Peyer's patch (tissue), 4 donors: ENCODE results near the gene TBL2. TPM values are rescaled to one million over a fixed set of nuclear protein-coding genes. Genes with fewer than 3 reads are reported as not detected.

Source experiments
- DNase-seq, 3 donors: peaks; one replicate each; pipeline ENCODE4 v3.0.0-alpha.2; 2017 to 2019
- H3K27ac ChIP-seq, 4 donors: fragments of 200-600 bp; sonication (generic); one replicate each; pipeline ENCODE4 v1.5.1; 2016 to 2019
- H3K27me3 ChIP-seq, 2 donors: fragments of 200-600 bp; sonication (generic); one replicate each; pipeline ENCODE4 v1.5.1; 2019
- H3K36me3 ChIP-seq, 3 donors: fragments of 200-600 bp; sonication (generic); one replicate each; pipeline ENCODE4 v1.5.1; 2016 to 2019
- H3K4me1 ChIP-seq, 4 donors: fragments of 200-600 bp; sonication (generic); one replicate each; pipeline ENCODE4 v1.5.1; 2016 to 2019
- H3K4me3 ChIP-seq, 4 donors: fragments of 200-600 bp; sonication (generic); 1 replicate in 3 of 4; 2 replicates in 1 of 4; pipeline ENCODE4 v1.5.1; 2016 to 2019; ENCODE audit warnings: mild to moderate bottlenecking in 1 of 4
- H3K9me3 ChIP-seq, 4 donors: fragments of 200-600 bp; sonication (generic); one replicate each; pipeline ENCODE4 v1.5.1; 2016 to 2019; ENCODE audit warnings: mild to moderate bottlenecking in 1 of 4
- CTCF ChIP-seq, 6 experiments: fragments of 450-650 bp in 4 of 6; fragments of 200-600 bp in 2 of 6; sonication (generic) in 1 of 6; IDR thresholded peaks; one replicate each; pipeline ENCODE4 v1.5.1; 2017 to 2019; ENCODE audit warnings: antibody characterized with exemption in 6 of 6, mild to moderate bottlenecking in 3 of 6, moderate library complexity in 1 of 6
- POLR2A ChIP-seq, 2 donors: fragments of 450-650 bp; IDR thresholded peaks; one replicate each; pipeline ENCODE4 v1.5.1; 2017; ENCODE audit warnings: antibody characterized with exemption in 2 of 2, mild to moderate bottlenecking in 2 of 2, moderate library complexity in 2 of 2
- total RNA-seq, 4 donors: library from RNA; depleted of rRNA; stranded (reverse); fragments of >200 nt; gene quantifications; one replicate each; pipeline ENCODE4 v1.1.0, GENCODE V29; 2016

The TBL2 gene
- total RNA-seq, 4 donors from 2014 or later: 35.6 to 61.9 (median 46.1) TPM

GRCh38 chr7:73521636-73522104 is 56.7 kb downstream of the TBL2 start:
- H3K36me3 ChIP-seq: peaks cover 0 to 6% (median 0%) of the 10 kb centered on the region in 3 donors
- TF ChIP-seq POLR2A (IDR thresholded peaks at IDR 0.05) (no peak), CTCF (IDR thresholded peaks at IDR 0.05) (no peak)
- peak overlapping the region; percentile 86 to 97 (median 97) for H3K27ac ChIP-seq
- H3K4me3 ChIP-seq: peak overlapping the region; percentile 74 to 100 (median 94)
- DNase-seq: peak in 1 of 3 donors; percentile 55
- no peaks in the 10 kb centered on the region for H3K9me3 ChIP-seq
- peaks cover 0 to 28% (median 14%) of the 10 kb centered on the region in 4 donors for H3K4me1 ChIP-seq
- no peaks in the 10 kb centered on the region for H3K27me3 ChIP-seq

- H3K36me3 ChIP-seq: peaks cover 0 to 13% (median 0%) of the 10 kb centered on the region in 3 donors
- H3K27ac ChIP-seq: peak overlapping the region; percentile 86 to 97 (median 97)
- H3K4me3 ChIP-seq: peak overlapping the region; percentile 74 to 100 (median 94)
- TF ChIP-seq POLR2A (IDR thresholded peaks at IDR 0.05) (no peak), CTCF (IDR thresholded peaks at IDR 0.05) (no peak)
- peaks cover 0 to 28% (median 11%) of the 10 kb centered on the region in 4 donors for H3K4me1 ChIP-seq
- no peak for DNase-seq
- no peaks in the 10 kb centered on the region for H3K27me3 ChIP-seq
- H3K9me3 ChIP-seq: no peaks in the 10 kb centered on the region
These were observed 57.4 kb downstream of the TBL2 start for GRCh38 chr7:73520673-73521635.

- H3K27me3 ChIP-seq: no peaks in the 10 kb centered on the region
- H3K4me3 ChIP-seq: peak overlapping the region; percentile 74 to 100 (median 94)
- H3K4me1 ChIP-seq: peaks cover 0 to 28% (median 9%) of the 10 kb centered on the region in 4 donors
- no peak for DNase-seq
- TF ChIP-seq POLR2A (IDR thresholded peaks at IDR 0.05) (no peak), CTCF (IDR thresholded peaks at IDR 0.05) (no peak)
- no peaks in the 10 kb centered on the region for H3K9me3 ChIP-seq
- peak overlapping the region in 3 of 4 donors; percentile 3 to 97 (median 32) for H3K27ac ChIP-seq
- peaks cover 0 to 22% (median 0%) of the 10 kb centered on the region in 3 donors for H3K36me3 ChIP-seq
These were observed 58.3 kb downstream of the TBL2 start for GRCh38 chr7:73519867-73520672.

GRCh38 chr7:73518470-73518869 is 59.9 kb downstream of the TBL2 start:
- no peak overlapping the region for H3K4me3 ChIP-seq
- no peaks in the 10 kb centered on the region for H3K9me3 ChIP-seq
- peaks cover 0 to 31% (median 0%) of the 10 kb centered on the region in 3 donors for H3K36me3 ChIP-seq
- H3K27me3 ChIP-seq: no peaks in the 10 kb centered on the region
- no peak for TF ChIP-seq POLR2A (IDR thresholded peaks at IDR 0.05)
- TF ChIP-seq CTCF (IDR thresholded peaks at IDR 0.05): no peak
- peak in 1 of 3 donors; percentile 3 for DNase-seq
- H3K4me1 ChIP-seq: peaks cover 0 to 28% (median 9%) of the 10 kb centered on the region in 4 donors
- H3K27ac ChIP-seq: no peak overlapping the region

Other genes with a start within 250 kb of the TBL2 start
- 1 to 10 TPM in 2 of 4 donors, under 1 TPM in 1, not detected in 1; 0.88 to 3.8 (median 1.2) TPM for gene FZD9, start 144.8 kb downstream of the TBL2 start, total RNA-seq
- 100 to 1,000 TPM in 1 of 4 donors, 10 to 100 TPM in 3; 38.6 to 162 (median 52.6) TPM for gene BAZ1B, start 56.3 kb downstream of the TBL2 start, total RNA-seq
- 10 to 100 TPM; 63.5 to 73.4 (median 70.6) TPM for gene BCL7B, start 20.9 kb downstream of the TBL2 start, total RNA-seq
- 100 to 1,000 TPM; 114 to 465 (median 293) TPM for gene MLXIPL, start 45.9 kb upstream of the TBL2 start, total RNA-seq
- 1 to 10 TPM in 3 of 4 donors, not detected in 1; 1.1 to 6.3 (median 5.0) TPM for gene VPS37D, start 89.3 kb upstream of the TBL2 start, total RNA-seq
- 1 to 10 TPM; 1.7 to 8.1 (median 5.6) TPM for gene DNAJC30, start 104.9 kb upstream of the TBL2 start, total RNA-seq
- 10 to 100 TPM; 34.5 to 48.7 (median 44.1) TPM for gene BUD23, start 105.0 kb upstream of the TBL2 start, total RNA-seq
- gene STX1A, start 141.1 kb upstream of the TBL2 start, total RNA-seq: 10 to 100 TPM in 3 of 4 donors, 1 to 10 TPM in 1; 5.6 to 27.3 (median 23.3) TPM
- 100 to 1,000 TPM in 2 of 4 donors, 10 to 100 TPM in 2; 65.9 to 156 (median 98.5) TPM for gene ABHD11, start 160.2 kb upstream of the TBL2 start, total RNA-seq
- gene CLDN3, start 191.7 kb upstream of the TBL2 start, total RNA-seq: 100 to 1,000 TPM in 3 of 4 donors, 10 to 100 TPM in 1; 55.3 to 944 (median 831) TPM